Nephron (organoid): Measurements from ENCODE around the gene PPP1R2C.

ENCODE experiments used
- H3K27ac Mint-ChIP-seq, 3 experiments: 2 replicates each; pipeline ENCODE4 v1.8.0; 2020; ENCODE audit warnings: mixed read lengths in 3 of 3, mild to moderate bottlenecking in 2 of 3, moderate library complexity in 1 of 3
- H3K27me3 Mint-ChIP-seq: 2 replicates; pipeline ENCODE4 v1.8.0; 2021; ENCODE audit warnings: low read depth, mild to moderate bottlenecking, moderate library complexity, mixed read lengths
- H3K36me3 Mint-ChIP-seq: 2 replicates; pipeline ENCODE4 v1.8.0; 2020; ENCODE audit warnings: low read depth, mixed read lengths
- H3K4me1 Mint-ChIP-seq: 2 replicates; pipeline ENCODE4 v1.8.0; 2020; ENCODE audit warnings: mixed read lengths
- H3K4me3 Mint-ChIP-seq, 3 experiments: 2 replicates each; pipeline ENCODE4 v1.8.0; 2020; ENCODE audit warnings: mild to moderate bottlenecking in 3 of 3, mixed read lengths in 3 of 3, moderate library complexity in 2 of 3
- H3K9me3 Mint-ChIP-seq: 2 replicates; pipeline ENCODE4 v1.8.0; 2020; ENCODE audit warnings: mixed read lengths
- CTCF ChIP-seq, 3 experiments: fragments of 200-600 bp; sonication (generic); IDR thresholded peaks; one replicate each; pipeline ENCODE4 v1.5.0; 2021; ENCODE audit warnings: antibody characterized with exemption in 3 of 3; ENCODE audit not compliant: unreplicated experiment in 3 of 3

Gene PPP1R2C

DNA sequence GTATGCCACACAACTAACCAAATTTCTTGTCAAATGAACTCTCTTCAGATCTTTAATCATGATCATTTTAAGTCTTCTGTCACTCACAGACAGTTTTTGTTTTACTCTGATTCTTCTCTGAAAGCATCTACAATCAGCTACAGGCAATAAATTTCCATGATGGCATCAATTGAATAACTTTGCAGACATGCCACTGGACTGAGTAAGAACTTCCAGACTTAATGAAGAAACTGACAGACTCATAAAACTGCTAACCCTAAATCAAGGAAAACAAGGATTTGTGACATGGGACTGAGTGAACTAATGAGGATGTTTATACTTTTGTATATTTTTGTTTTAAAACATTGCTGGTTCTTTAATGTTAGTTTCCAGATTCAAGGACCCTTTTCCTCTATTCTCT lies 5.5 kb upstream of the PPP1R2C start:
- Mint-ChIP-seq H3K27ac (no peak overlapping the region), H3K4me3 (no peak overlapping the region), H3K4me1 (peaks cover 7% of the 10 kb centered on the region), H3K9me3 (peaks cover 8% of the 10 kb centered on the region), H3K36me3 (no peaks in the 10 kb centered on the region), H3K27me3 (no peaks in the 10 kb centered on the region)
- TF ChIP-seq CTCF (IDR thresholded peaks at IDR 0.05; ENCODE audit: unreplicated experiment in 3 of 3): no peak

DNA sequence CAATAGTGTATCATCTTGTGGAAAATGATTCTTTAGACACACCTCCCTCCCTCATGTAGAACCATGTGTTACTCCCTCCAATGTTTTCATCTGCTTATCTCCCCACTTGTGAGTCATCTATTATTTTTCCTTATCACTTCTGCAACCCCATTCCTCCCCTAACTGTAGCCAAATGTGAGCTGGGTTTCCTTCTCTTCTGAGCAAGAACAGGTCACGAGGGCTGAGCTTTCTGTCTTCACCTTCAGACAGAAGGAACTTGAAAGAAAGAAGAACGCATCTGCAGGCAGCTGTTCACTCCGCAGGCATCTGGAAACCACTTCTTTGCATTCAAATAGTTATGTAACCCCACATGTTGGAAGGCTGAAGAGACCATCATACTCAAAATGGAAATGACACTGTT lies 1.8 kb downstream of the PPP1R2C start:
- H3K27ac Mint-ChIP-seq: no peak overlapping the region
- H3K27me3 Mint-ChIP-seq: no peaks in the 10 kb centered on the region
- peaks cover 5% of the 10 kb centered on the region for H3K9me3 Mint-ChIP-seq
- H3K4me1 Mint-ChIP-seq: peaks cover 7% of the 10 kb centered on the region
- no peak for TF ChIP-seq CTCF (IDR thresholded peaks at IDR 0.05; ENCODE audit: unreplicated experiment in 3 of 3)
- H3K36me3 Mint-ChIP-seq: no peaks in the 10 kb centered on the region
- H3K4me3 Mint-ChIP-seq: no peak overlapping the region

- no peaks in the 10 kb centered on the region for H3K4me1 Mint-ChIP-seq
These were observed 5.1 kb downstream of the PPP1R2C start for GRCh38 chrX:42772874-42773273.

DNA sequence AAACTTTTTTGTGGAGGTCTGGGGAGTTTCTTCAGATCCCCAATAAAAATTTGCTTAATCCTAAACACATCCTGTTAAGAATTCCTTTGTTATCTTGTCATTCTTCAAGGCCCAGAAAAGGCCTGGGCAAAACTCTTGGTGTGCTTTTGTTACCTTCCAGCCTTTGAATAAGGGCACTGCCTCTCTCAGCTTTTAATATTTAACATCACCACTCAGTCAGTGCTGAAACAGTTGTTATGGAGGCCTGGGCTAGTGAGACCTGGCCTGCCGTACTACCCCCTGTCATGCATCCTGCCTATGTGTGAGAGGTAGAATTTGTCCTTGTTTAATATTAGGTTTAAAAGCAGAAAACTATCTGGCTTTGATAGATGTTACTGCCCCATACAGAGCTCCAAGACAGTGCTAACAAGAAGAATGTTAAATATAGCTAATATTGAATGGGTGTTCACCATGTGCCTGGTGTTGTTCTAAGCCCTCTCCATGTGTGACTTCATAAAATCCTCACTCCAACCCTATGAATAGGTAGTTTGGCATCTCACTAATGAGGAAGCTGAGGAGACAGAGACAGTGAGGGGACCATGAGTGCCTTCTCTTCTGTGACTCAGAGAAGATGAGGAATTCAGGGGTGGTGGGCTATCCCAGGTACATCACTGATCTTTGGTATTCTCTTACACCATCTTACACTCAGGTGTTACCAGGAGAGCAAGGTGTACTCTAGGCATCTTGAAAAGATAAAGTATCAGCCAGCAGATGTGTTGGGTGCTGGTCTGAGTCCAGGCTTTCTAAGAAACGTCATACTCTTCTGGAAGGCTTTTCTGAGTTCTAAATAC lies 6.2 kb downstream of the PPP1R2C start:
- H3K4me3 Mint-ChIP-seq: no peak overlapping the region
- peaks cover 3% of the 10 kb centered on the region for H3K9me3 Mint-ChIP-seq
- H3K27me3 Mint-ChIP-seq: no peaks in the 10 kb centered on the region
- no peaks in the 10 kb centered on the region for H3K36me3 Mint-ChIP-seq
- H3K27ac Mint-ChIP-seq: no peak overlapping the region
- TF ChIP-seq CTCF (IDR thresholded peaks at IDR 0.05; ENCODE audit: unreplicated experiment in 3 of 3): no peak
- no peaks in the 10 kb centered on the region for H3K4me1 Mint-ChIP-seq

More at GRCh38 chrX:42772874-42773273, 5.1 kb downstream of the PPP1R2C start:
- no peaks in the 10 kb centered on the region for H3K27me3 Mint-ChIP-seq
- TF ChIP-seq CTCF (IDR thresholded peaks at IDR 0.05; ENCODE audit: unreplicated experiment in 3 of 3): no peak
- no peak overlapping the region for H3K4me3 Mint-ChIP-seq
- H3K9me3 Mint-ChIP-seq: peaks cover 3% of the 10 kb centered on the region
- no peak overlapping the region for H3K27ac Mint-ChIP-seq
- H3K36me3 Mint-ChIP-seq: no peaks in the 10 kb centered on the region

GRCh38 chrX:42770566-42770965 lies 7.4 kb downstream of the PPP1R2C start:
- no peak overlapping the region for H3K27ac Mint-ChIP-seq
- peaks cover 6% of the 10 kb centered on the region for H3K9me3 Mint-ChIP-seq
- no peaks in the 10 kb centered on the region for H3K27me3 Mint-ChIP-seq
- TF ChIP-seq CTCF (IDR thresholded peaks at IDR 0.05; ENCODE audit: unreplicated experiment in 3 of 3): no peak
- H3K4me3 Mint-ChIP-seq: no peak overlapping the region
- no peaks in the 10 kb centered on the region for H3K36me3 Mint-ChIP-seq
- H3K4me1 Mint-ChIP-seq: peaks cover 3% of the 10 kb centered on the region

DNA sequence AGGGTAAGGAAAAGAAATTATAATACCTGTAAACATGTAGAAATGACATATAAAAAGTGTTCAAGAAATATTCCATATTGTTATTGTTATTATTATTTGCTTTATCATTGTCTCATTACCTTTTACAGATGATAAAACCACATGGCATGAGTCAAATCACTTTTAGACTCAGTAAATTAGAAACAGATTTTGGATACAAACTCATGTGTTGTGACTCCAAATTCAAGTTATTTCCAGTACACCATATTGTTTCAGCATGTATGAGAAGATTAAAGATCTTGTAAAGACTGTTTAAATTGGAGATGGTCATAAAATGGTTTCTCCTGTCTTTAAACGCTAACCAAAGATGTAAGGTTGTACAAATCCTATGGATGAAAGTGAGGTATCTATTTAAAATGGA lies 18.1 kb downstream of the PPP1R2C start:
- Mint-ChIP-seq H3K36me3 (no peaks in the 10 kb centered on the region), H3K27me3 (peaks cover 4% of the 10 kb centered on the region), H3K27ac (no peak overlapping the region), H3K4me1 (no peaks in the 10 kb centered on the region), H3K9me3 (peaks cover 10% of the 10 kb centered on the region), H3K4me3 (no peak overlapping the region)
- TF ChIP-seq CTCF (IDR thresholded peaks at IDR 0.05; ENCODE audit: unreplicated experiment in 3 of 3): no peak
